ENCODE data around the gene TENM4.

- no peak for TF ChIP-seq CTCF (IDR thresholded peaks at IDR 0.05)
- TF ChIP-seq POLR2A (IDR thresholded peaks at IDR 0.05) = no peak
Measured at GRCh38 chr11:78840623-78841022, 600.2 kb downstream of the TENM4 start.
